ENCODE data around the gene FREM1.

GRCh38 chr9:14924230-14925219 lies 14.3 kb upstream of the FREM1 start:
- TF ChIP-seq BHLHE40 (IDR thresholded peaks at IDR 0.05; ENCODE audit: borderline replicate concordance) (no peak), FOXK2 (IDR thresholded peaks at IDR 0.05) (no peak)

Data from HEK293T (cell line).